KG1 (cell line): ENCODE results near the gene GPR87.

Source experiments
- DNase-seq: peaks from one replicate; lab custom pipeline; 2025; lab: John Stamatoyannopoulos, UW

Gene GPR87

DNA sequence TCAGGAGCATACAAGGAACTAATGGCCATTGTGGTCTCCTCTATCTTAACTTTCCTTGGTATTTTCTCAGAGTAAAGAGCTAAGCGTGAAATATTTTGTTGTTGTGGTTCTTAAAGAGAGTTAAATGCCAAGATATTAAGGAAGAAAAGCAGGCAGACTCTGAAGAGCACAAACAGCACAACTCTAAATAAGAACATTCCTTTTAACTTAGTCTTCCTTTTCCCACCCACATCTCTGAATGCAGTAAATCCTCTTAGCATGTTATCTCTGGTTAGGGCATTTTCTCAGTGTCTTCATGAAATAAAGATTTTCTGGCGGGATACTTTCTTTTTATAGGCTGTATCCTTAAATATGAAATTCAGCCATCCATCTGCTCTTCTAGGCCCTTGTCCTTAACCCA lies 1.5 kb downstream of the GPR87 start:
- no peak for DNase-seq

DNA sequence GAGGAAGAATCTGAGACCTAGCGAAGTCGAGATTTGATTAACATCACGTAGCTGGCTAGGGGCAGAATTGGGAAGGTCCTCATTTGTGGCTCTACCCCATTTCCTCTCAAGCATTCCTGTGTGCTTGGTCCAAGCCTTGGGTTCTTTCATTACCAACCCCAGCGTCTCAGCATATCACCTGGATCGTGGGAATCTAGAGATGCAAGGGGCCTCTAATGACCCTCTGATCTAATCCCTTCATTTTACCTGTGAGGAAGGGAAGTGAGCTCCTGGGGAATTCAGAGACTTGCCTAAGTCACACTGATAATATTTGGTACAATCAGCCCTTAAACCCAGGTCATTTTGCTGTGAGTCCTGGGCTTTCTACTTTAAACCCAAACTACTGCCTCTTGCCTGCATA lies 2.0 kb downstream of the GPR87 start:
- no peak for DNase-seq

DNA sequence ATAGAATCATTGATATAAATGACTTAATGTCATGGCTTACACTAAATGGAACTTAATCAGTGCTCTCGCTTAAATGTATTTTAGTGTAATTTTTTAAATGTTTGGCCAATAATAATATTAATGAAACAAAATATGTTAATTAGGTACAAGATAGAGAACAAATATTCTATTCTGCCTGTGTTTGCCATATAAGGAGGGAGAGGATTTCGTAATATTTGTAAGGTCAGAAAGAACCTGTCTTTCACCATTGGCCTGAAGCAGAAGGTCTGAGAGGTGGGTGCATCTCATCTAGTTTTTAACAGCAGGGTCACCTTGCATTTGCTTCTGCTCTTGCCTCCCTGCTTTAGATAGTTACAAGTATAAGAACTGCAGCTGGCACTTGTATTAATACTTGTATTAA lies 2.5 kb downstream of the GPR87 start:
- no peak for DNase-seq

DNA sequence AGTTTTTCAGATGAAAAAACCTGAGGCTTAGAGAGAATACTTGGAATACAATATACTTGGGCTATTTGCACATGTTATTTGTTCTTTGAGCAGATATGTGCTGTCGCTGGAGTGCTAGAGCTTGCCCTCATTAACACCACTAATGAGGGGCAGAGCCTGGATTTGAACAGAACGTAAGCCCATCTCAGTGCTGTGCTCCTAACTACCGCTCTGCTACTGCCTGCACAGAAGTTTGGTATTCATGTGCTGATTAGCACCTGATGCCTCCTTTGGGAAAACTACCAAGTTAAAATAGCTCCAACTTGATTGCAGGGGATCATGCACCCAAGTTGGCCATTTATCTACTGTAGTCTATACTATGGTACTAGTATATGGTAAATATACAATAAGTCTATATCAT lies 3.6 kb downstream of the GPR87 start:
- DNase-seq, result no peak

DNA sequence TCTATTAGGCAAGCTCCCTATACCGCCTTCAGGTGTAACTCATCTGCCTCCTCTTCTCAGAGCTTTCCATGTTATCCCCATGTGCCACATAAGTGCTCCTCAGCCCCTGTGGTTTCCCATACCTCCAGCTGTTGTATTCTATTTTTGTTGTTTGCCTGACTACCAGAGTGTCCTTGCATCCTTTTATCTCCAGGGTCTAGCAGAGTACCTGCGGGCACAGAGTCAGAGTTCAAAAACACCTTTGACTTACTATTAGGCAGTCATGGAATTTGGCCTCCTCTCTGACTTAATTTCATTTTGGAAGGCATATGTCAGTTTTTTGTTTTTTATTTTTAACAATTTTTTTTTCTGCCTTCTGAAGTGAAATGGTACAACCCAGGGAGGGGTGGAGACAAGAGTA lies 7.1 kb downstream of the GPR87 start:
- DNase-seq, result no peak

DNA sequence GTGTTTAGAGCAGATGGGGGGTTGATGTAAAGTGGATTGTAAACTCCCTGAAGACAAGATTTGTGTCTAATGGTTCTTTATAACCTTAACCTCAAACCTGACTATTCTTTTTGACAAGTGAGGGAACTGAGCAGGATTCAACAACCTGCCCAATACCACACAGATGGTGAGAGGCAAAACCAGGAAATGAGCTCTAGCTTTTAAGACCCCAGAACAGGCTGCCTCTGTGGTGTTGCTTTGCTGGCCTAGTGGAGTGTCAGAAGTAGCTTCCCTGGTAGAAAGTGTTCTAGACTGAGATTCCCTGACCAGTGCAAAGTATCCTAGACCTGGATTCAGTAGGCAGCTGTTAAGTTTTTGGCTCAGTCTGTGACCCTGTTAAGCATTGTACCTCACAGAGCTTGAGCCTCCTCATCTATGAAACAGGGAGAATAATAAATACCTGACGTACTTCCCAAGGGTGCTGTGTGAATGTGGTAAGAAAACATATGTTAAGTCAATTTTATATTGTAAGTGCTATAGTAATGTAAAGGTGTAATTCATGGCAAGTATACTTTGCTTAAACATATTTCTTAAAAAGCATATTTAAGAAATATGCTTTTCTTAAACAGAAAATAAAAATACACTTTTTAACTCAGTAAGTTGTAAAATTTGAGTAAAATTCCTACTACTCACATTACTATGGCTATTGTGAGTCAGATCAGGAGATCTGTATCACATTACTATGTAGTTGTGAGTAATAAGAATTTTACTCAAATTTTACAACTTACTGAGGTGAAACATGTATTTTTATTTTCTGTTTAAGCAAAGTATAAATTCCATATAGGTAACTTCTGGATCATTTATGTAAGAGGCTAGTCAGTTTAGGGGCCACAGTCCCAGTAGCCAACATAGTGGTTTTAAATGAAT lies 8.8 kb downstream of the GPR87 start:
- DNase-seq, result no peak

DNA sequence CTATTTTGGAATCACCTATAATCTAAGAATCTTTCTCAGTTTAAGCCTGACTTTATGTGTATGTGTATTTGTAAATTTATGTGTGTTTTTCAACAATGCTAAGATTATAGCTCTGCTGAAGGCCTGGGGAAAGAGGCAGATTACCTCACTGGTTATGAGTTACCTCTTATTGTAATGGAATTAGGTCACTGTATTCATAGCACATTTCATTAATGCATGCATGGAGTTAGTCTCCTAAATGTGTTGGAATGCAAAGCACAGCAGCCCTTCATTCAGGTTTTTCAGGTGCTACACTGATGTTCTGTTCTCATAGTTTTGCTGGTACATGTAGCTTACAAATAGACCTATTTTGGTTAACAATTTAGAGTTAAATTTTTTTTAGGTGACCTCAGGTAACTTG lies 9.5 kb downstream of the GPR87 start:
- no peak for DNase-seq

DNA sequence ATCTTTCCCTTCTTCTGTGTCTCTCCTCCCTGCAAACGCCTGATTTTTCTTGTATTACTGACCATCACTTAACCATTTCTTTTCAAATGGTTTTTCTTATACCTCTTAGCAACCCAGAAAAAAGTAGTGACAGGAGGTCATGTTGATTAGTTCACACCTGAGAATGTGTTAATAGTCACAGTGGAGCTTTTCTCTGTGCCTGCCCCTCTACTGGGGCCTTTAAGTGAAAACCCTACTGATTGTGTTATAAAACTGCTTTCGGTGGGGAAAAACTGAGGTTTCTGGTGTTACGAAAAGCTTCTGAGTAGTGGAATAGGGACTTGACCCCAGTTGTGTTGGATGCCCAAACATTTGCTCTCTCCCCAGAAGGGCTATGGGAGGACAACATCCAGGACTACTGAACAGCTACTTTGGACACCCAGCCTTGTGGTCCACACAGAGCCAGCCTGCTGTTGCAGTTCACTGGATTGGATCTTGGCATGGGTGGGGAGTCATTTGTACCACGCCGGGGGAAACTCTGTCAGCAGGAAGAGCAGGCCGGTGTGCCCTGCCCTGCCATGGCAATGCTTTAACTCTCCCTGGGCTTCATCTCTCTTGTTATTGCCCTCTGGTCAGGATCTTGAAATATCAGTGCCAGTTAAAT lies 10.3 kb downstream of the GPR87 start:
- DNase-seq, result no peak

DNA sequence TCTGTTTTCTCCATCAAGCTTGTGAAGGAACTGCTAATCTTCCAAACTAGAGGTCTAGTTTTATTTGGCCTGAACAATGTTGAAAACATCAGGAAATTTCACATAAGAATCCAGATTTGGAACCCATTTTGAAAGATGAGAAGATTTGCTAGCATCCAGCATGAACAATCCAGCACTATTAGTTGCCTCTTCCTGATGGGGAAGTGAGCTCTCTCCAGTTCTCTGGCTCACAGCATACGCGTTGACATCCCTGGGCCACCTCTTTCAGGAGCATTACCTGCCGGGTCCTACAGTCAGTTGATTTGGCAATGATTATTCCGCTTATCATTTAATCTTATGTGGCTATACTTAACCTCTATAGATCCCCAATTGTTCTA lies 10.9 kb downstream of the GPR87 start:
- DNase-seq, result no peak

DNA sequence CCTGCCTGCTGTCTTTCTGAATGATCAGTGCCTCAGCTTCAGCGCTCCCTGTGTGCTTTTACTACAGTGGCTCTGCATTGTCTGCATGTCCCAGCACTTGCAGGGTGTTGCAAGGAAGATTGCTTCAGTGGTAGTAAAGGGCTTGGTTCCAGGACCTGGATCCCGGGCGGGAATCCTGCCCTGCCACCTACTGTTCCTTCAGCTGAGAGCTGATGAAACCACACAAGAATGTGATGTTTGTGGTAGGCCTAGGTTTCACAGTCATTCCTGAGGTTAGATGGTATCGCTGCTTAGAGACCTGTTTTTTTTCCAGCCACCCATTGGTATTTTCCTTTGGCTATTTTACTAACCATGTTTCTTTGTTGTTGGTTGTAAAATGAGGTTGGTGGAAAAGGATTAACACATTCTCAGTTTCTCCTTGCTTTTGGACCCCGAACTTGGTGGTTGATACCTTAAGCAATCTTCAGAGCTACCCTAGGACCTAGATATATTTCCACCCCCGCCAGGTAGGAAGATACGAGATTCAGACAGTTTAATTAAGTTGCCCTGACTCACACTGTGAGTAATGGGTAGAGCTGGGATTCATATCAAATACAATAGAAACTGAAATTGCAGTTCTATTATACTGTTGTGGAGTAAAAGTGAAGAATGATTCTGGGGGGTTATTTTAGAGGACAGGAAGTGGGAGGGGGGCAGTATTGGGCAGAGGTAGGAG lies 11.4 kb downstream of the GPR87 start:
- DNase-seq, result no peak

DNA sequence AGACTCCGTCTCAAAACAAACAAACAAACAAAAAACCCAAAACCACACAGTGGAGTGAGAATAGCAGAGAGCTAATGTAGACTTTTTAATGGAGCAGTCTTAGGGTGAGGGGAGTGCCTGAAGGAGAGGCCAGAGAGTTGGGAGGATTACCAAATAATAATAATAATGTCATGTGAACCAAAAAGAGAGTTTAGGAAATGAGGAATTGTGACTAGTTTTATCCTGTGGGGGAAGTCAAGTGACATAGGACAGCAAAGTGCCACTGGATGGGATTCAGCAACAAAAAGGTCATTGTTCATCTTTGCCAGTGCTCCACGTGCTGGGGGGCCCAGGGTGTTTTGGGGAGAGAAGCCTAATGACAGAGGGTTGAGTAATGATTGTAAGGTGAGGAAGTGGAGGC lies 12.9 kb downstream of the GPR87 start:
- no peak for DNase-seq

DNA sequence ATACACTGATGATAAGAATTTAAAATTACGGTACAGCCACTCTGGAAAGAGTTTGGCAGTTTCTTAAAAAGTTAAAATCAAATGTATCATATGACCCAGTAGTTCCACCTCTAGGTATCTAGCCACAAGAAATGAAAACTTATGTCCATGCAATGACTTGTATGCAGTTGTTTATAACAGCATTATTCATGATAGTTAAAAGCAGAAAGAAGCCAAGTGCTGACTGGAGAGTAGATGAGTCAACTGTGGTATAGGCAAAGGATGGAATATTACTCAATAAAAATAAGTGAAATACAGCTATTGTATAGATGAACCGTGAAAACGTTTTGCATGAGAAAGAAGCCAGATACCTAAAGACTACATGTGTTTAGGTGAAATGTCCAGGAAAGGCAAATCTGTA lies 14.8 kb downstream of the GPR87 start:
- DNase-seq, result no peak

DNA sequence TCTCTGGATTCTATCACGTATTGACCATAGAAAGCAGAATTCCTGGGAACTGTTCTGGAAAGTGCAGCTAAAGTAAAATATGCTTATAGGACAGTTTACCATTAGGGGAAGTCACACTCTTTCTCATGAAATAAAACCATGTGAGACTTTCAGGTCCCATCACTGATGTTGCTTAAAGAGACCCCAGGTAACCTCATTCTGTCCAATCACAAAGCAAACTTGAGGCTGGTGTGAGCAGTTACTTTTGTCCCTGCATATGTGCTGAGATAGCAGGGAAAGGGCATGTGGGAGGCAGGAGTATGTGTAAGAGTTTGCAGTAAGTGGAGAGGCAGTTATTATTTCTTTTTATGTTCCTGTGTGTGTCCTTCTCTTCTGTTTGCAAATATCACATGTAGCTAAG lies 16.1 kb downstream of the GPR87 start:
- no peak for DNase-seq

DNA sequence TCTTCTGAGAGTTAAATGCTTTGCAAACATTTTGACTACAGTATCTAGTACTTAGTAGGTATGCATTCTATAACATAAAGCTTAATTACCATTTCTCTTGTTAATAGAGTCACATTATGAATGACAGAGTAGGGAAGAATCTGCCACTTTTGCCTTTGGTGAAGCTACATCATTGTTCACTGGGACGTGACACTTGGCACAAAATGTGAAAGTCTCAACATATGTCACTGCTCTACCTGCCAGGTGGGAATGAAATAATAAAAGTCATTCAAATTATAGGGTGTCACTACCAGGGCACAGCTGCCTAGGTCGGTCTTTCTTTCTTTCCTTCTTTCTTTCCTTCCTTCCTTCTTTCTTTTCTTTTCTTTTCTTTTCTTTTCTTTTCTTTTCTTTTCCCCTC lies 17.6 kb downstream of the GPR87 start:
- no peak for DNase-seq

DNA sequence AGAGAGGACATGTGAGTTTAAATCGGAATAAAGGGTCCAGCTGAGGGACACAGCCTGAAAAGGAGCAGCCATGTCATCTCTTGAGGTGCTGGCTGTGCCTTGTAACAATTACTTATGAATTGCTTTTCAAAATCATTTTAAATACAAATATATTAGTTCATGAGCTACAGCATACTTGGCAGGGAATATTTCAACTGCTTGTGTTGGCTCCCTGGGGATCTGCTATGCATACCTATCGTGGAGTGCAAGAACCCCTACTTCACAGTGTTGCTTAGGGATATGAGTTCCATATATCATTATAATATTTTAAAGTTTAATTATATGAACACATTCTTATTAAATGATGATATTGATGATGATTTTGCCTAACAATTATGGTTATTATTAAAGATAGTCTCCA lies 19.2 kb downstream of the GPR87 start:
- no peak for DNase-seq

DNA sequence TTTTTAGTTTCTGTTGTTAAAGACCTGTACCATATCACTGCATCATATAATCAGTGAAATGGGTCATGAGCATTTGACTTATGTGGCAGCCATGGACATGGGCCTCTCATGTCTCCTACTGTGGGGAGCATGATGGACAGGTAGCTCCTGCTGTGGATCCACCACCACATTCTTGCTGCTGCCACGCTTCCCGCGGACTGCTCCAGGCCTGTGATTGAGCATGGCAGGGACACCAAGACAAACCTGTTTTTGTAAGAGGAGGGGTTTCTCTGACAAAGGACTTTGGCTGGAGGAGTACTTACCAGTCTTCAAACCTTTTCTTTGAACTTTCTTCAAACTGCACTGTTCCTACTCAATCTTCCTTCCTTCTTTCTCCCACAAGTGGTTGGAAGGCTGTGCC lies 20.4 kb downstream of the GPR87 start:
- no peak for DNase-seq

DNA sequence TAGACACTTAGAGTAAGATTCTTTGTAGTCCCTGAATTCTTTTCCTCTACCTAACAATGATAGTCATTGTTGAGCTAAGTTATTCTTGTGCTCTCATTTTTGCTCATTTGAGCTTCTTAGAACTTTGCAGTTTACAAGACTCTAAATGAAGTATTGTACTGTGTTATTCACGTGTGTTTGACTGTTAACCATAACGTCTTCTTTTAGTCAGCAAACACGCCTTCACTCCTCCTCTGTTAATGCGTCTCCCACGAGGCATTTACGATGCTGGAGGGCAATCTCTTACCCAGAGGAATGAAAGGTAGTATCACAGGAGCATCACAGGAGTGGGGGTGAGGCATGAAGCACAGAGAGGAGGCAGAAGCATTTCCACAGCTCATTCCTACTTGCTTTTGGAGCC lies 23.5 kb downstream of the GPR87 start:
- no peak for DNase-seq

DNA sequence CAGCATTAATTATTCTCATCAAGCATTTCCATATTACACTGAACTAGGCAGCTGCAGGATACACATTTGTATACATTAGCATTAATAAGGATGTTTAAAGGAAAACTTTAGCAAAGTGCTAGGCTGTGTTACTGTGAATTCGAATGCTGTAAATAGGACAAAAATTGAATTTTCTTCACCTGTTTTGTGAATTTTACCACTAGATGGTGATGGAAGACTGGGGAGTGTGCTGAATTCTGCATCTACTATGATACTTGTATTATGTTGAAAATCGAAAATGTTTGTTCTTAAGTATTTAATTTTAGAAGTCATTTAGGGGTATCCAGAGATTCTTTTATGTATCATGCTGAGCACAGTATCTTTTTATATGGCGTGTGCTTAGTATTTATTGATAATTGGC lies 25.9 kb downstream of the GPR87 start:
- DNase-seq, result no peak

DNA sequence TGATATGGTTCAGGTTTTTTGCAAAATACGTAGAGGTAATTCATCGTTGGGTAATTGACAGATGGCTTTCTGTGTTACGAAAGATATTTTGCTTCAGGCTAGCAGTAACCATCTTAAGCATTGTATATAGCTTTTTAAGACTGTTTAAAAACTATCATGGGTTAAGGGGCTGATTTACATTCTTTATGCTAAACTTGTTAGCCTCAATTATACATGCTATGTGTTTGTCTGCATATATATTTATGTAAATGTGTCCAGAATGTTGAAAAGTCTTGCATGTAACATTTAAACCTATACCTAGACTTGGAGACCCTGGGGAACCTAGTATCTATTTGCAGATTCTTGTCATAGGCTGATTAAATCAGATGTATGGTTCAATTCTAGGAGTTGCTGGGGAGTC lies 27.2 kb downstream of the GPR87 start:
- DNase-seq, result no peak

DNA sequence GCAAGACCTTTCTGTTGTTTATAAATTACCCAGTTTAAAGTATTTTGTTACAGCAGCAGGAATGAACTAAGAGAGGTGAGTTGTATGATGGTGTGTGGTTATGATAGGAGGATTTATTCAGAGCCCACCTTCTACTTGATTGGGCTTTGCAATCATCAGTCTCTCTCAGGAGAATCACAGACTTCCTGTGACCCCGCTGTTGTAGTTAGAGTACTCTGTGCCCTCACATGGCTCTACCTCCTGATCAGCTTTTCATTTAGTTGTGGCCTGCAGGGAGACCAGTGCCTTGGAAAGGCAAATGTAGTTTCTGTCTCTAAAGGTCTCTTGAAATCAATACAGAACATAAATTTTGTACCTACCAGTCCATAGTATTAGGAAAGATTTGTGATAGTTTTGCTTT lies 30.7 kb downstream of the GPR87 start:
- no peak for DNase-seq

DNA sequence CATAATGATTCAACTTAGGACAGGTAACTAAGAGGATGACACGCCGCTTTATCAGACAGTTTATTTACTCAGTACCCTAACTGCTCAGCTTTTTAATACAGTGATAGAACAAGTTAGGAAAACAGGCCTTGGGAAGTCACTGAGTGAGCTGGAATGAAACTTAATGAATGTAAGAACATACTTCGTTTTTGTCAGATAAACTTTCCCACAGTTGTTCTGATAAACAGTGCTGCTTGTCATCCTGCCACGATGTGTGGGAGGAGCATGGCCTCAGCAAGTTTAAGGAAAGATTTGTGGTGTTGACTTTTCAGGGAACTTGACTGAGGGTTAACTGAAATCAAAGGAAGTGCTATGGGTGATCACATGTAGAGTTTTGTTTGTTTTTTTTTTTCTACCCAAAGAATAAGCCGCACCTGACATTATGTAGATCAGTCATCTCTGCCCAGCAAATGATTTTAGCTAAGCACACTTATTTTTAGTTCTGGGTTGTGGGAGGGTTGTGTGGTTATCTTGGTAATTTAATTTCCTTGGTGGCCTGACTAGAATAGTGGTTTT lies 32.6 kb downstream of the GPR87 start:
- no peak for DNase-seq

DNA sequence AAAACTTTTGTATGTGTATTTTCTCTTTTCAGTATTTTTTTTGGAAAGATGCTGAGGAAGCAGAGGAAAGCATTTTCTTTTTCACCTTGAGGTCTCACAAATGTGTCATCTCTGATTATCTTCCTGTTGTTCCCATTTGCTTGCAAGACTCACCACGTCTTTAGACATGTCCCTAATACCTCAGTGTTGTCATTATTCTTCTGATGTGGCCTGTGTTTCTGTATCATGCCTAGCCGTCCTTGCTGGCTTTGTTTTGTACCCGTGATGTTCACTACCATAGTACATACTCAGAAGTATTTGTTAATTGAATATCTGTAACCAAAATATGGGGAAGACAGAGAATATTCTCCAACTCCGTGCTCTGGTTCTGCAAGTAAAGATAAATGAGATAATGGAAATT lies 33.2 kb downstream of the GPR87 start:
- no peak for DNase-seq

DNA sequence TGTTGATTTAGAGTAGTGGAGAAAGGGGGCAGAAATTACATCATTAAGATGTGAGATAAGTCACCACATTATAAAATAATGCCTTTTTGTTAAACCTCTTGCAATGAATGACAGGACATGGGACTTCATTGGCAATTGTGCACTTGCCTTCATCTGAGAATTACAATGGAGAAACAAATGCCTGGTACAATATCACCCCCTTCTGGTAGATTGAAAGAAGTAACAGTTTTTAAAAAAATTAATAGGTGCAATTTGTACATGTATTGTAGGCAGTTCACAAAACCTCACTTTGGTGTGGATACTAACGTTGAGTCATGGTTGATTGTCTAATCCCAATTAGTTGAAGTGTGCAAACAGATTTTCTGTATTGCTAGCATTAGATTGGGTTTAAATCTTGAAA lies 33.7 kb downstream of the GPR87 start:
- no peak for DNase-seq
